ENCODE data around the gene ZNF507.

ZNF507 gene

DNA sequence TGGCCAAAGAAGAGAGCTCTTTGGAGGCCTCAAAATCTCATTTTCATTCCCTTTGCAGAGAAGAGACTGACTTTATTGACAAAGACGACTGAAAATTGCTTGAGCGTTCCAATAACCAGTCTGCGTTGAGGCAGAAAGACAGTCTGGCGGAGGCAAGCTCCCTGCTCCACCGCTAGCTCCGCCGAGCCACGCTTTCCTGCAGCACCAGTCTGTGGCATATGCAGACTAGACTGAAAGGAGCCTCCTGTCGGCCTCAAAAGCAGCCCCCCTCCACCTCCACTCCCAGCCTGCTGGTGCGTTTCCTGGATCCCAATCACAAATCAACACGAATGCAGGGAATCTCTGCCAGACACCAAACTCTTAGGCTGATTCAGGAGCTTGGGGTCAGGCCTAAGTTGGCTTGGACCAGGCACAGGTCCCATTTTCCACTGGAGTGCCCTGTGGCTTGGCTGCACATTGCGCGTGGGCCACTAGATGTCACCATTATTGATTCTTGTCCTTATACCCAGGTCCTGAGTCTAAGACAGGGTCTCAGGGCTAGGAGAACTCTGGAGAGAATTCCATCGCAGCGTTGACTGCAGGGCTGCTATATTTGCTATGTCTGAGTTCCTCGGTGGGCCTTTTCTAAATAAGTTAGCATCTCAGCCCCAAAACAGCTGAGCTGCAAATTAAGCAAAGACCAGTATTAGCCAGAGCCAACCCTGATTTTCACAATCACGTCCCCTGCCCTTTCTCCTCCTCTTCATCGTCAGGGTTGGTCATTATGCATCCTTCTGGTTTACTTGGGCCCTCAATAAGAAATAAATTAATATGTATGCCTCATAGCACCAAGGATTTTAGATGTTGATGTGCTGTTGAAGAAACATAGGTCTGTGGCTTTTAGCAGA lies 5.2 kb upstream of the ZNF507 start:
- peak; percentile 47 for DNase-seq

DNA sequence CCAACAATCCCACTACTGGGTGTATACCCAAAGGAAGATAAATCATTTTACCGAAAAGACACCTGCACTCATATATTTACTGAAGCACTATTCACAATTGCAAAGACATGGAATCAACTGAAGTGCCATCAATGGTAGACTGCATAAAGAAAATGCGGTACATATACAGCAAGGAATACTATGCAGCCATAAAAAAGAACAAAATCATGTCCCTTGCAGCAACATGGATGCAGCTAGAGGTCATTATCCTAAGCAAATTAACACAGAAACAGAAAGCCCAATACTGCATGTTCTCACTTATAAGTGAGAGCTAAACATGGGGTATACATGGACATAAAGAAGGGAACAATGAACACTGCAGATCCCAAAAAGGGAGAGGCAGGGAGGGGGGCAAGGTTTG lies 2.7 kb upstream of the ZNF507 start:
- no peak for DNase-seq

DNA sequence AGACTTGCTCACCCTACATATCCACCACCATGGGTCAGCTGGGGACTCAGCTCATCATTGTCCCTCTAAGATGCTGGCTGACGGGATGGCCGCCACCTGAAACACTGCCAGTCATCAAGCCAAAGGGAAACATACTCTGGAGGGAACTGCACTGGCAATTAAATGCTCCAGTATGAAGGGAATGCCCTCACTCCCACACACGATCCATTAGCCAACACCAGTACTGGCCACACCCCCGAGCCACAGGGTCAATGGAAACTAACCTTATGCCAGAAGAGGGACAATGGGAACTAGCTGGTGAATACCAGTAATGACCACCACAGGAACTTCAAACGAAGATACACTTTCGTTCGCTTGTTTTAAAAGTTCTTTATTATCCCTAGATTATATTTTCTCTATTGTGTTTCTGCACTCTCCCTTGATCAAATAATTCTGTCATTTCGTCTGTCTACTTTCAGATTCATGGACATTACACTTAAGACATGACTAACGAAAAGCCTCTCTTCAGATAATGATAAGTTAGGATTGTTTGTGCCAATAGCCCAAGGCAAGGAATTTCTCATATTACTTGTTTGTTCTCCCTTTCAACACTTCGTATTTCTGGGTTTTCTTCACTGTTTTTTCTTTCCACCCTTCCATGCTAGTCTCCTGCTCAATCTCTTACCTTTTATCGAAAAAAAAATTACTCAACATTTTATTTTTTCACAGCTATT lies 1.7 kb upstream of the ZNF507 start:
- no peak for DNase-seq

DNA sequence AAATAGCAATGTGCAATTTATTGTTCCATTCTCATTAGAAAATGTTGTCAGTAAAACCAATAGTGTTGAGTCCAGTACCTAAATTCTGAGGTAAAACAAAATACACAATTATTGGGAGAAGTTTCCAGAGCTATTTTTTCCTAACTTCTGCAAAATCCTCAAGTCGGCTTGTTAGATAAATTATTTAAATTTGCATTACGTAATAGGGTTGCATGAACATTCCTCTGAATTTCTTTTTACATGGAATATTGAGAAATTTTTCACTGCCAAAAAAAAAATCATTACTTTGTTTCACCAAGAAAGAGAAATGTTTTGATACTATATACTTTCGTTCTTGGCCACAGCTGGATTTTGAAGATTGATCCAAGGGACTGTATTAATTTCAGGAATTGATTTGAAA lies 1.5 kb downstream of the ZNF507 start:
- DNase-seq = no peak

DNA sequence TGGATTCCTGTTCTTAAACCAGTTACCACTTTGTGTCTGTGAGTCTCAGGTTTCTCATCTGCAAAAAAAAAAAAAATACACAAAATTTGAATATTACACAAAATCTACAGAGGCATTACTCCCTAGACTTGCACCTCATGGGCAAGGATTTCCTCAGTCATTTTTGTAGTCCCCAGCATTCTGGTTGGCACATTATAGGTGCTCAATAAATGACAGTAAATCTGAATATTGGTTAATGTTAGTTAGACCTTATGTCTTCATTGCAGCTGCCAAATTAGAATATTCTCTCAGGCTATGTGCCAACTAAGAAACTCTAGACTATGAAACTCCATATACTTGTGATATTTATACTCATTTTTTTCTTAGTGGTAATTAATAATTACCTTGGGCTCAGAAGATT lies 2.2 kb downstream of the ZNF507 start:
- DNase-seq = no peak

DNA sequence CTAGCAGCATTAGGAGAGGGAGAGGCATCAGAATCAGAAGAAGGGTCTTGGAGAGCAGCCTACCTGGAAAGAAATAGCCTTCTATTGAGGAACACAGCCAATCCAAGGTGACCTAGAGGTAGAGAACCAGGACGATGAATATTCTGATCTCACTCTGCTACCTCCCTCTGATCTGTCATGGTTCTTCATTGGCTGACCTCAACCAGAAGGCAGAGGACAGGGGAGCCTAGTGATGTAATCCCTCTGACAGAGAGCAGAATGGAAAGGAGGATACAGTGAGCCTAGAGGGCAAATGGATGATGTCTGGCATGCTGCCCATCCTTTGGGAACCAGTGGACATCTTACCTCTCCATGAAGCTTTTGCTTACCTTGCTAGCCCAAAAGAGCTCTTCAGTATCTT lies 3.6 kb downstream of the ZNF507 start:
- no peak for DNase-seq

DNA sequence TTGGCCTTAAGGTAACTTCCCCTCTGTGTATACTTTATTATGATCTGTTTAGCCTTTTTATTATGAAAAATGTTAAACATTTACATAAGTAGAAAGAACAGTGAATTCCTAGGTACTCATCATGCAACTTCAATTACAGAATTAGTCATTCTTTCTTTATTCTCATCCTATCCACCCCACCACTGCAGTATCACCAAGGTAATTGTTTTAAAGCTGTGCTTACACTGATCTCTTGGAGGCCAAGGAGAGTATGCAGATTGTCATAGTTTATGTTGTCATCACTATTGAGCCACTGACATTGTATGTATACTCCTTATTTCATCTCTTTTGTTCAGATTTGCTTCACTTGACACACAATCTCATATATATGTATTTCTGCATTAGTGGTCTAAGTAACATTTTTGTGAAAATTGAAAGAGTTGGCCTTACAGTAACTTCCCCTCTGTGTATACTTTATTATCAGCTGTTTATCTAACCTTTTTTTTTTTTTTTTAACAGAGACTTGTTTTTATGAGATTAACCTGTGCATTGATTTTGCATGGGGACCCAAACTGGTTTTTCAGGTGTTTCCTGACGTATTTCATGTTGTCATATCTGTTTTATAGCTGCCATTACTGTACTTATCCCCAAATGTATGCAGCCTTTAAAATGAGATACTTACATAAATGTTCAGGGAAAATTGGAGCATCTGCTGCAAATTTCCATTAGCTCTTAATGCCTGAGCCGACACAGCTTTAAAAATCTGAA lies 4.5 kb downstream of the ZNF507 start:
- no peak for DNase-seq

DNA sequence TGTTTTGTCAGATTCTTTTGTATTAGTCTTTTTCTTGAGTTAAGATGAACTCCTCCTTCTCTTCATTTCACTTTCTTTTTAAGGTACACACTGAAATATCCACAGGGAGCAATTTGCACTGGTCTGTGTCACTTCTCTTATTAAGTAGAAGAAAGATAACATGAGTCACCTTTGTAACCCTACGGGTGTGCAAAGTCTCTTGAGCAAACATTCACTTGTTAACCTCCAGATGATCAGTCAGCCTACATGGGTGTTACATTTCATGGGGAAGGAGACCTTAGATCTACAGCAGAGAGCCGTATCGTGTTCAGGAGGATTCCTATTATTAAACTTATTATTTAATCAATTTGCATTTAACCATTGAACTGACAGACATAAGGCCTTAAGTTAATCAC lies 5.1 kb downstream of the ZNF507 start:
- no peak for DNase-seq

DNA sequence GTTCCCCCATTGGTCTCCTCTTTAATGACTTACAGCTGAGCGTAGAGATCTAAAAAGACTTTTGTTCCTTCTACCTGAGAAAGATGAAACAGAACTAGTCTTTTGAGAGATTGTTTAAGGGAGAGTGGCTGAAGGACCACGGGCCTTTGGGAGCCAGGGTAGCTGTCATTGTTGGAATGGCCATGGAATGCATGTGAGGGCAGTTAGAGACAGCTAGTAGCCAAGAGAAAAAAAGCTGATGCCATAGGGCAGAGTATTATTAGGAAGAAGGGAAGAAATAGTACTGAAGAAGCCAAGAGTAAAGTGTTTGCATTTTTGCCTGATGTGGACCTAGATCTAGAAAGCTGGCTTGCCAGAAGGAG lies 5.6 kb downstream of the ZNF507 start:
- no peak for DNase-seq

DNA sequence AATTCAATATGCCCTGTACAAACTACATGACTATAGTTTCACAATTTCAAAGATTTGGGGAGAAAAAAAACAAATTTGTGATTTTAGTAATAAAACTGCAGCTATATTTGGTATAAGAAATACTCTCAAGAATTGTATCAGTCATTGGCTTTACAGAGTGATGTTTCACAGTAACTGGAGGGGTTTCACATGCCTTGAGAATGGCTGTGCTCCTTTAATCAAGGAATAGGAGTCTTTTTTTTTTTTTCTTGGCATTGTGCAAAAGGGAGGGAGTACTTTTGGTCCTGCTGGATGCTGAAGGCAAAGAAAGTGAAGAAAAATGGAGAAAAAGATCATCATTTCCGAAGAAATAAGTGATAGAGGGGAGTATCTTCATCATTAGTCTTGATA lies 6.8 kb downstream of the ZNF507 start:
- DNase-seq = no peak

DNA sequence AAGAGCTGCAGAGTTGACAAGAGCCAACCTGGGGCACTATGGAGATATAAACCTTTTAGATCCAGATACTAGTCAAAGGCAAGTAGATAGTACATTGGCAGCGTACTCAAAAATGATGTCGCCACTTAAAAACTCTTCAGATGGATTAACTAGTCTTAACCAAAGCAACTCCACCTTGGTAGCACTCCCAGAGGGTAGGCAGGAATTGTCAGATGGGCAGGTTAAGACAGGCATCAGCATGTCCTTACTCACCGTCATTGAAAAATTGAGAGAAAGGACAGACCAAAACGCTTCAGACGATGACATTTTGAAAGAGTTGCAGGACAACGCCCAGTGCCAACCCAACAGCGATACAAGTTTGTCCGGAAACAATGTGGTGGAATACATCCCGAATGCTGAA lies 8.9 kb downstream of the ZNF507 start:
- no peak for DNase-seq

DNA sequence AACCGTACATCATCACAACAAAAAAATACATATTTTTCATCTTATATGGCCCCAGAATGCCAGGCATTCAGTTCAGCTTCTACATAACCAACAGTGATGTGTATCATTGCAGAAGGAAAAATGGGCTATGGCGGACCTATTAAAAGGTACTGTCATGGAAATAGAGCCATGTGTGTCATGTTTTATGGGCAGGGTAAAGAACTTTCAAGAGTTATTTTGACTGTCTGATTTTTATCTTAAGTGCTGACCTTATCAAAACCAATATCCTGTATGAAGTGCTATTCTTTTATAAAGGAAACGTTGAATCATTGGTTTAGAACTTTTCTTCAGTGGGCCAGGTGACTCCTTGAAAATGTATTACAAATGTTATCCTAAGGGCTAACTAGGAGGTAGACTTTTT lies 9.9 kb downstream of the ZNF507 start:
- no peak for DNase-seq

DNA sequence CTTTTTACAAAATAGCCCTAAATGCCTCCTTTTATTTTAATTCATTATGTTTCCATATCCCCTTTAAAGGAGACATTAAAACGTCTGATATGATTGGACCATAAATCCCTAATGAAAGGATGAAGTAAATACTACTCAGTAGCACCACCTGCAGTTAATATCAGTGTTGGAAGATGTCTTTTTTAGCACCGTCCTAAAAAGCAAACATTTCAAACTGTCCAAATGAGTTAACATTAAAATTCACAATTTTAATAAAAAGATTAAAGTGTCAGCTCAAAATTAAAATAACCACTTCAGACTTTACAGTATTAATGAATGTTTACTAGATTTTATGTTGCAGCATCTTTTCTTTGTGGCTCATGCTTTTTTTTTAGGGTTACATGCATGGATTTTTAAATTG lies 12.3 kb downstream of the ZNF507 start:
- no peak for DNase-seq

DNA sequence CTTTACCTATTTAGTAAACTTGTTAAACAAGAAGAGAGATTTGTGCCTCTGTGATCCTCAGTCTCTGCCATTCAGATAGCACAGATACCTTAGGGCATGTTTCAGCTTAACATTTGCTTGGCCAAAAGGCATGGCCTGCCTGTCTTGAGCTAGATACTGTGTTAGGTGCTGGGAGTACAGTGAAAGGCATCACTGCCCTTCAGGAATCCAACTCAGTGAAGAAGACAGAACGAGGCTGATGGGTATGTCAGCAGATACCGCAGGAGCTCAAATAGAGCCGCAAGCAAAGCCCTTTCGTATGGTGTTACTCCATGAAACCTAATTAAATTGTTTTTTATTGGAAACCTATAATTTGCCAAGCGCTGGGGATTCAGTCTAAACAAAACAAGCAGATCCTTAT lies 12.9 kb downstream of the ZNF507 start:
- no peak for DNase-seq

DNA sequence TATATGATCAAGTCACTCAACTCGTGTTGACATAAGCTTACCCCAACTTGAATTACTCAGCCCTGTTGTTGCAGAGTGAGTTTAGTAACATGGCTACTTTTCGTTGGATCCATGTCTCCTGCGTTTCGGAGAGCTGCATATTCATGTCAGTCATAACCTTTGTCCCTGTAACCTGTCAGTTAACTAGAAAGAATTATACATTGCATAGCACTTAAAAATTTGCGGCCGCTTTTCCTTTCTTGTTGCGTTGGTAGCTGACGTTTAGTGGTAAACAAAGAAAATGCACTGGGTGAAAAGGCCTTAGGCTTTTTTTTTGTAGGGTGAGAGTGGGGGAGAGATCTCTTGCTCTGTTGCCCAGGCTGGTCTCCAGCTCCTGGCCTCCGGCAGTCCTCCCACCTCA lies 14.2 kb downstream of the ZNF507 start:
- DNase-seq = no peak

DNA sequence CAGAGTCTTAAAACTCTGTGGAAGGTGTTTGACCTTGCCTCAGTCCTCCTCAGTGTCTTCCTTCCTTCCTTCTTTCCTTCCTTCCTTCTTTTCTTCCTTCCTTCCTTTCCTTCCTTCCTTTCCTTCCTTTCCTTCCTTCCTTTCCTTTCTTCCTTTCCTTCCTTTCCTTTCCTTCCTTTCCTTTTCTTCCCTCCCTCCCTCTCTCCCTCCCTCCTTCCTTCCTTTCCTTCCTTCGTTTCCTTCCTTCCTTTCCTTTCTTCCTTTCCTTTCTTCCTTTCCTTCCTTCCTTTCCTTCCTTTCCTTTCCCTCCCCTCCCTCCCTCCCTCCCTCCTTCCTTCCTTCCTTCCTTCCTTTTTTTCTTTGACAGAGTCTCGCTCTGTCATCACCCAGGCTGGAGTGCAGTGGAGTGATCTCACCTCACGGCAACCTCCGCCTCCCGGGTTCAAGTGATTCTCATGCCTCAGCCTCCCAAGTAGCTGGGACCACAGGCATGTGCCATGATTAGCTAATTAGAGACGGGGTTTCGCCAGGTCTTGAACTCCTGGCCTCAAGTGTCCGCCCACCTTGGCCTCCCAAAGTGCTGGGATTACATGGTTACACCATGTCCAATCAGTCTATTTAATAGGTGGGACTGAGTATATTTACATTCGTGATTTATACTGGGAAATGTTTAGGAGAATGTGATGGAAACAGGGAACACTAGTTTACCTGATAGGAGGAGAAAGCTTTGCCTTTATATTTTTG lies 16.3 kb downstream of the ZNF507 start:
- no peak for DNase-seq

DNA sequence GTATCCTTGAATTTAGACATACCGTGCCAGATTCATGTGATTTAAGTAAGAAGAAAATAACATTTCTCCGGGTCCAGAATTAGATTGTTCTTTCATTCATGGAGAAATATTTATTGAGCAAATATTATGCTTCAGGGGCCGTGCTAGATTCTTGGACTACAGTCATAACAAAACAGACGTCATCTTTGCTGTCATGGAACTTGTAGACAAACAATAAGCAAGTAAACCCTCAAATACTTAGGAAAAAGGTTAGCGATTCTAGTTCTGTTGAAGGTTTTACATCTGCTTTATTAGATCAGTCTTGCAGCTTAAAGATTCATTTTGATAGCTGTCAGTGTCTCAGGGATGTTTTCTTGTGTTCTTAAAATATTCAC lies 16.9 kb downstream of the ZNF507 start:
- DNase-seq = no peak

DNA sequence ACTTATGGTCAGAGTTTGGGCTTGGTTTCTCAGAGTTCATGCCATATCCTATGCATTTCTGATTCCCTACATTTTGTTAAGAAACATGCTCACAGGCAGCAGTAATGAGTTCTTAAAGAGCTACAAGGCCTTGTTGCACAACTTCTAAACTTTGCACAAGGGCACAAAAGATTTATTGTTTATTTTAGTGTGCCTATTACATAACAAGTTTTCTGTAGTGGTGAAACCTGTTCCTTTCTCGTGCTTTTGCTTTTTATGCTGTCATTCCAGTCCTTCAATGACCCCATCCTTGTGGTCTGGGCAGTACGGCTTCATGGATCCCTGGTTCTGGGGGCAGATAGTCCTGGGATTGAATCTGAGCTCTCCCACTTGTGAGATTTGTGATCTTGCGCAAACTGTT lies 17.8 kb downstream of the ZNF507 start:
- no peak for DNase-seq

DNA sequence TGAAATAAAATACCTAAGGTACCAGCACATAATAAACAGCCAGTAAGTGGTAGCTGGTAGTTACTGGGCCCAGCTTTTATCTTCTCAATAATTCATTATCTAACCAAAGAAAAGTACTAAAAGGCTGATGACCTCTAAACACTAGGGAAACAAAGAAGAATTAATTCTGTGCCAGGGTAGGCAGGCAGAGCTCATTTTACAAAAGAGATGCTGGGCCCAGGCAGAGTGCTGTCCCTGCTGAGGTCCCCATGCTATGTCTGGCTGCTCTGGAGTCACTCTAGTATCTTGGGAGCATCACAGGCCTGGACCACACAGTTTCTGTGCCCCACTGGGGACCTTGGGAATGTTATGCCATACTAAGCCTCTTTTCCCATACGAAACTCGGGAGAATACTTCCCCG lies 18.2 kb downstream of the ZNF507 start:
- DNase-seq = no peak

DNA sequence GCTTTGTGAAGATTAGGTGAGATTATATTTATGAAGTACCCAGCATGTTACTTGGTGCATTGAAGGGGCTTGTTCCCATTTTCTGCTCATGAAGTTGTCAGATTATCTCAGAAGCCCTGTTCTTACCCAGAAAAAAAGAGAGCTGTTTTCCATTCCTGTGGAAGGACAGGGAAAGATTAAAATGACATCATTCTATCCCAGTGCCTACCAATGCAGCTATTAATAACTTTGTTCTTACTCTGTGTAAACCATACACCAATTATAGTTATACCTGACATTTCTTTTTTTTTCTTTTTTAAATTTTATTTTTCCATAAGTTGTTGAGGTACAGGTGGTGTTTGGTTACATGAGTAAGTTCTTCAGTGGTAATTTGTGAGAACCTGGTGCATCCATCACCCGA lies 18.6 kb downstream of the ZNF507 start:
- no peak for DNase-seq

DNA sequence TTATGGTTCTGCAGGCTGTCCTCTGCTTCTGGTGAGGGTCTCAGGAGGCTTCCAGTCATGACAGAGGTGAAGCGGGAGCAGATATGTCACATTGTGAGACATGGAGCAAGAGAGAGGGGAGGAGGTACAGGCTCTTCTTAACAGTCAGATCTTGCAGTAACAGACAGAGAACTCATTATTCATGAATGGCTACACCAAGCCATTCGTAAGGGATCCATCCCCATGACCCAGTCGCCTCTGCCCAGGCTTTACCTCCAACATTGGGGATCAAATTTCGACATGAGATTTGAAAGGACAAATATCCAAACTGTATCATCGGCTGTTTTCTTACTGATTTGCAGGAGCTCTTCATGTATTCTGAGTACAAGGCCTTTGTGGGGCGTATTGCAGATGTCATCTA lies 21.7 kb downstream of the ZNF507 start:
- no peak for DNase-seq

DNA sequence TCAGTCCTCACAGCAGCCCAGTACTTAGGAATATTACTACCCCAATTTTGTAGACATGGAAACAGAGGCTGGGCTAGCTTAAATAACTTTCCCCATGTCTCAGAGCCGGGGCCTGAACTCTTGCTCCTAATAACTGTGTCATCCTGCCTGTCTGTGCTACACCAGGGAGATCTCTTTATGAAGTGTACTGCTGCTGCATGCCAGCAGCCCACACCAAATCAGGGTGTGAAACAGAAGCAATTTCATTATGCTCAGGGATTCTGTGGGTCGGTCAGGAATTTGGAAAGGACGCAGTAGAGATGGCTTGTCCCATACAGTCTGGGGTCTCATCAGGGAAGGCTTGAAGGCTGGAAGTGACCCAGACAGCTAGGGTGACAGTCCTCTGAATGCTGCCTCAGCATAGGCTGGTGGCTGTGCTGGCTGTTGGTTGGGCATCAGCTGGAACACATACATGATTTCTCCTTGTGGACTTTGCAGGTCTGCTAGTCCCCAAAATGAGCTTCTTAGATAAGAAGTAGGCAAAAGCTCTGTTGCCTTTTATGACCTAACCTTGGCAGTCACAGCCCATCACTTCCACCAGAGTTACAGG lies 22.6 kb downstream of the ZNF507 start:
- DNase-seq = no peak

DNA sequence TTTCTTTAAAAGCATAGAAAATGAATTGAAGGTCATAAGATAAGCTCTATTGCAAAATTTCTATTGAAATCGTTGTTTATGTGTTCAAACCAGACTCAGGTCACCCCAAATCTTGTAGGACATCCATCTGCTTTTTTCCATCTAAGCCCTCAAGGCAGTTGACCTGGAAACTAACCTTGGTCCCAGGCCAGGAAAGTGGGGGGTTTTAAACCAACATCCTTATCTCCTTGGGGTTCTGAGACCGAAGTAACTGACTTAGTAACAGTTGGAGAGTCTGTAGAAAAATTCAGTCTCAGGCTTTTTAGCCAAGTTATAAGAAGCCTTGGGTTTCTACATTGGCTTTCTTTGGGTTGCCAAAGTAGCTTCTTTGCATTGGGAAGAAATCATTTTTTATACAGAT lies 23.4 kb downstream of the ZNF507 start:
- no peak for DNase-seq

Measured in CD4-positive, alpha-beta T cell treated with Interleukin-12 subunit alpha and Interleukin-12 subunit beta, for 1 hour (primary cell).